HK-2 (cell line): ENCODE results near the gene PDE4D.

Source experiments
- DNase-seq: peaks from one replicate; pipeline ENCODE4 v3.0.0-alpha.2; 2018; ENCODE audit not compliant: unreplicated experiment

Gene PDE4D

DNA sequence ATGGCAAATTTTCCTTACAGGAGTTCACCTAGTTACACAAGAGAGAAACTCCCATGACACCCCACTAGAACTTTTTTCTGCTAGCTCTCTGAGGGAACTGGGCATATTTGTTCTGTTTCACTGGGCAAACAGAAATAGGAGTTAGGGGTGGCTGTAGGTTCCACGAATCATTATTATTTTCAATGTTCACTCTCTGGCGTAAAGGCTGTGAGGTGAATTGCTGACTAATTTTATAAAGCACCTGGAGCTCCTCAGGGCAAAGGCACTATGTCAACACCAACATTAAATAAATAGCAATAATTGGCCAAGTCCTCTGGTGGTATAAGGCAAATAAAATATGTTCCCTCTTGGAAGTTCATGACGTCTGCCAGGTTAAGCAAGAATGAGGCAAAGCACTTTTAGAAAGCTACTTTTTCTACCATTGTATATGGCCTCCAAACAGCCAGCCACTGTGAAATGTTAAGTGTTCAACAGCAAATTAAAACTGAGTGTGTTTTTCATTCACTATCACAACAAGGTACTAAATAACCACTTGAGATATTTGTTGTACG, 344.6 kb downstream of the PDE4D start:
- no peak for DNase-seq

GRCh38 chr5:59547731-59548130, 345.8 kb downstream of the PDE4D start:
- DNase-seq: no peak

DNA sequence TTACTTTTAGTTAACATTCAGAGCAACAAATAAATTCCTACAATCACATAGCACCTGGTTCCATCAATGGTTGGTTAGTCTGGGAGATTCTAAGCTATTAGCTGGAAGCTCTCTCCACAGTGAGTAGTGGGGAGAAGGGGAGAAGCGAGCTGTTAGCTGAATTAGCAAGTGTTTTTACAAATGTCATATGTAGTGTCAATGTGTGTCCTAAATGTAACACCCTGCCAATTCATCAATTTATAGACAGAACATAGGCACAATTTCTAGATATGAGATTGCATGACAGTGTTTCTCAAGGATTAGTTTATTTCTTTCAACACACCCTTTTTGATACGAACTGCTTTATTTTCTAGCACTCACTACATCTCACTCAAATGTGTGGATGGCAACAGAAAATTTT, 349.0 kb downstream of the PDE4D start:
- DNase-seq: no peak

- DNase-seq: no peak
Measured at GRCh38 chr5:59543821-59544442, 349.6 kb downstream of the PDE4D start.

GRCh38 chr5:59542851-59543820, 350.4 kb downstream of the PDE4D start:
- no peak for DNase-seq

DNA sequence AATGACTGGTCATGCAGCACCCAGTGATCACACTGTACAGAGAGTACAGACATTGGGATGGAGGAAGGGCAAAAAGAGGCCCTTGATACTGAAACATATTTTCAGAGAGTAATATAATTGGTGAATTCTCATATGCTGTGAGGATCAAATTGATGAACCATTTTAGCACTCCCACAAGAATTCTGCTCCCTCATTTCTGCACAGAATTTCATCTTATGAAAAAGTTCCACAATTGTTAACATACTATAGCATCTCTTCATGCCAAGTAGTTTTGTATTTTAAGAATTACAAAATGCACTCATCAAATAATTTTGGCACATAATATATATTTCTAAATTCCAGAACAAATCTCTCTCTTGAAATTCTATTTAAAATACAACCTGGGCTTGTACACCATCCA, 351.2 kb downstream of the PDE4D start:
- no peak for DNase-seq

DNA sequence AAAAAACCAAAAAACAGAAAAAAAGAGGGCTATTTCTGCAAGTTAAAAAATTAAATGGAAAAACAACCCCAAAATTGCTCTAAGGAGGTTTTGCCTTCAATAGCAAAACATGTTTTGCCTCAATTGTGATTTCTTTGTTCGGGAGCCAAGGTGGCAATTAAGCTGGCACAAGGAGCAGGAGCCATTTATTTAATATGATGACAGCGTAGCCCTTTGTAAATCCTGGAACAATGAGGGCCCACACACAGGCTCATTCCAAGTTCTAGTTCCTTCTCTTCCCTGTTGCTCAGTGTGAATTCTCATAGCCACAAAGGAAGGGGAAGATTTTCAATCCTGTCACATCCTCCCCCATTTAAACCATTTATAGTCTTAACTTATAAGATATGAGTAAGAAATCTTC, 353.2 kb downstream of the PDE4D start:
- no peak for DNase-seq

GRCh38 chr5:59538750-59539121, 354.8 kb downstream of the PDE4D start:
- no peak for DNase-seq

DNA sequence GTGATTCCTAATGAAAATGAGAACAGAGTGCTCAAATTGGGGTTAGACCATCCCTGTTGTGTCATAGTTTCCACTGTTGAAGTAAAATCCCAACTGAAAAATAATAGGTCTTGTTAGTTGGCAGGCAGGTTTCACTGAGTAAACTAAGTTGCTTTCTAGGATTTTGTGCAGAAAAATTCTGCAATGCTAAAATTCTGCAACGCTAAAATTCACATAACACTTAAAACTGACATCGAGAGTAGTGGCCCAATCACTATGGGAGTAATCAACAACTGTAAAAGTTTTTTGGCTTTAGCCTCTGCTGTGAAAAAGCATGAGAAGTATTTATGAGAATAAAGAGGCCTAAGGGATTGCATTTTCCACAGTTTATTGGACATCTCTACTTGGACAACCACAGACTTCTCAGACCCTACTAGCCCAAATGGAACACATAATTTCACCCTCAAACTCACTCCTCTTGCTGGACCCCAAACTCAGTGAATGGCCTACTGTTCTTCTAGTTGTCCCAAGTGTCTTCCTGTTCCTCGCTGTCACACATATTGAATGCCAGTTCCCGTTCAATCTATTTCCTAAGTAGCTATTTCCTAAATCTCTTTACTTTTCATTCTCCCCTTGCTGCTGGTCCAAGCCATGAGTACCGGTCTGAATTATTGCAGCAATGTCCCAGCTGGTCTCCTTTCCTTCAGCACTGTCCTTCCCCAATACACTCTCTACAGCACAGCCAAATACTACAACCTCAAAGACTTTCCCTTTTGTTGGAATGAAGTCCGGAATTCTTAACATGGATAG, 355.4 kb downstream of the PDE4D start:
- DNase-seq: no peak

GRCh38 chr5:59536875-59537274, 356.7 kb downstream of the PDE4D start:
- no peak for DNase-seq

GRCh38 chr5:59535561-59535960, 358.0 kb downstream of the PDE4D start:
- DNase-seq: no peak

DNA sequence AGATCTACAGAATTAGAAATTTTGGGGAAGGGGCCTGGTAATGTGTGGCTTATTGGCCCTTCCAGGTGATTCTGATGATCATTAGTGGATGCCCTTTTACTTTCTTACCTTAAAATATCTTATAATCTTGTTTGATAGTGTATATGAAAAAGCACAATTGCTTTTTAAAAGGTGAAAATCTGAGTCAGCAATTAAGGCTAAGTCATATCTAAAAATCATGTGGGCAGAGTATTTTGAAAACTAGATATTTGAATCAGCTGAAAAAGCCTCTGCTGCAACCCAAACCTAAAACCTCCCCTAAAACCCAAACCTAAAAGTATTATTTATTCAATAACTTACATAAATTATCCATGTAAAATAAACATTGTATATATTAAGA, 359.8 kb downstream of the PDE4D start:
- DNase-seq: no peak

GRCh38 chr5:59532979-59533729, 360.4 kb downstream of the PDE4D start:
- DNase-seq: no peak

DNA sequence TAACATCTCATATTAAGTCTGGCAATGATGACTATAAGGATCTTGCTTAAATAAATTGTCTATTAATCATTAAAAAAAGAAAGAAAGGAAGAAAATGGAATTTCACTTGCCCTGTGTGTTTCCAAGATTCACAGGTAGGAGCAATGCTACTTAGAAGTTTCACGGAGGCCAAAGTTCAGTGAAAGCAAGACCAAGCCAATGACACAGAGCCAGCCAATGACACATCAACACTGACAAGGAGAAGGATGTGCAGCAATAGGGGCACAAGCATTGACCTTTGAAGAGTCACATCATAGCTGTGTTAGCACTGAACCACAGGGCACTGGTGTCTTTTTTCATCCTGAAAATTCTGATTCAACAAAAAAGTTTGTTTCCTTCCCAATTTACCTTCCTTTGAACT, 364.3 kb downstream of the PDE4D start:
- DNase-seq: no peak

GRCh38 chr5:59528202-59528862, 365.2 kb downstream of the PDE4D start:
- no peak for DNase-seq

GRCh38 chr5:59525957-59526356, 367.6 kb downstream of the PDE4D start:
- DNase-seq: no peak

GRCh38 chr5:59525311-59525710, 368.2 kb downstream of the PDE4D start:
- no peak for DNase-seq

DNA sequence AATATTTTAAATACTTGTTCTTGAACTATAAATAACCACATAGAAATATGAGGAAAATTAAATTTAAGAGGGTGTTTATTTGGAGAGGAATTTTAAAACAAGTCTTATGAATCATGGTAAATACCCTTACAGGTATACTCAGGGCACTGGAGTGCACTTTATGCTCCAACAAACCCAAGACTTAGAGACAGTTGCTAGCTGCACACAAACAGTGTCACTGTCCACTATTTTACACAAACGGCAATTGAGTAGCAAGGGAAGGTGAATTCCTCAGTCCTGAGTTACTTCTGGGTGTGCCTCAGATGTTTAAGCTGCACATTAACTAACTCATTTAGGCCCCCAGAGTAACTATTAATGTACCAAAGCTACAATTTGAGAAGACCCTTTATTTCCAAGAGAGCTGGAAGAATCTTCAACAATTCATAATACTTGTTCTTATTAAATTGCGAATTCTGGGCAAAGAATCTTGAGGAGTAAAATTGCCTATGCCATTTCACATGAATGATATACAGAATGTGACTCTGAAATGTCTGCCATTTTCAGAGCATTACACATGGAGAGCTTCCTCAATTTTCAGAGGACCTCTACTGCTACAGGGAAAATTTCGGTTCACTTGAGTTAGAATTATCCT, 371.2 kb downstream of the PDE4D start:
- no peak for DNase-seq

- no peak for DNase-seq
Measured at GRCh38 chr5:59521476-59521875, 372.1 kb downstream of the PDE4D start.

DNA sequence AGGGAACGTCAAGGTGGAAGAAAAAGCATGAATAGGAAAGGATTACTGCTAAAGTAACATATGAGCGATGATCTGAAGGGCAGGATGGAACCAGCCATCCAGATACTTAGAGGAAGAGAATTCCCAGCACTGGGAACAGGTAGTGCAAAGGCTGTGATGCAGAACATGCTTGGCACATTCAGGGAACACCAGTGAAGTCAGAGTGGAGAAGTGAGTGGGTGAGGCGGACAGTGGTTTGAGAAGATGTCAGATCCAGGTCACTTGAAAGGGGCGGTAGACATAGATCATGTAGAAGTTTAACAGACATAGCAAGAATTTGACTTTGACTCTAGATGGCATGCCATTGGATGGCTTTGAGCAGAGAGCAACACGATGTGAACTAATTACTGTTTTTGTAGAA, 374.2 kb downstream of the PDE4D start:
- DNase-seq: no peak
